HCT116 (cell line): ENCODE data around the gene NOS1. TPM values are rescaled to one million over a fixed set of nuclear protein-coding genes. Genes with fewer than 3 reads are reported as not detected.

Source experiments
- ATAC-seq: fragments of 200-7000 bp; cut with Tn5 transposase; 2 replicates; pipeline ENCODE4 v1.9.1; 2020; ENCODE audit warnings: mild to moderate bottlenecking, moderate library complexity
- BruUV-seq: library from RNA; stranded (reverse); fragments of 400-500 nt; replicated peaks from 2 replicates; lab custom pipeline; 2021; lab: Mats Ljungman, UMichigan
- CTCF ChIA-PET: fragments of 300-600 bp; sonication (Branson Sonifier 250); formaldehyde crosslinking; loops from one replicate; lab custom pipeline; 2021; ENCODE audit warnings: antibody characterized with exemption; lab: Charles Lee
- POLR2A ChIA-PET: fragments of 300-600, 350-600 bp; sonication (Branson Sonifier 250); formaldehyde crosslinking; loops from one replicate; lab custom pipeline; 2021; ENCODE audit warnings: antibody characterized with exemption; lab: Charles Lee
- RAD21 ChIA-PET, 2 experiments: fragments of 300-600 bp; sonication (Branson Sonifier 250); formaldehyde crosslinking; loops; one replicate each; lab custom pipeline; 2023; ENCODE audit warnings: low total read pairs in 2 of 2; ENCODE audit not compliant: uncharacterized antibody in 2 of 2, unreplicated experiment in 2 of 2, low non-redundant PET in 1 of 2; lab: Charles Lee
- DNase-seq: peaks from one replicate; pipeline ENCODE4 v3.0.0-alpha.2; 2010; ENCODE audit warnings: low read depth, low spot score
- H2AFZ ChIP-seq: fragments of 200-600 bp; shearing (Covaris generic), sonication (generic); 2 replicates; pipeline ENCODE4 v1.6.1; 2017; ENCODE audit warnings: low read depth, mixed run types, mixed read lengths, antibody characterized with exemption, low read length; ENCODE audit not compliant: poor library complexity, severe bottlenecking
- H3K27ac ChIP-seq: 2 replicates; pipeline ENCODE4 v1.5.1; 2012; ENCODE audit warnings: low read depth, low read length
- H3K27me3 ChIP-seq: fragments of 200-600 bp; sonication (generic); 2 replicates; pipeline ENCODE4 v1.6.1; 2016; ENCODE audit warnings: mixed run types, low read length, mixed read lengths; ENCODE audit not compliant: insufficient read depth
- H3K36me3 ChIP-seq, 2 experiments: fragments of 200-500 bp in 1 of 2; fragments of 200-600 bp in 1 of 2; sonication (Bioruptor generic) in 1 of 2; sonication (generic) in 1 of 2; 2 replicates each; pipeline versions ENCODE4 v1.5.1 to v1.6.1; 2014 to 2016; ENCODE audit warnings: low read length in 2 of 2, inconsistent platforms in 1 of 2, mixed read lengths in 1 of 2, mixed run types in 1 of 2; ENCODE audit not compliant: insufficient read depth in 2 of 2, control insufficient read depth in 1 of 2
- H3K4me1 ChIP-seq, 2 experiments: fragments of 200-600 bp in 1 of 2; sonication (generic) in 1 of 2; 2 replicates each; pipeline versions ENCODE4 v1.5.1 to v1.6.1; 2012 to 2017; ENCODE audit warnings: low read length in 2 of 2, inconsistent platforms in 1 of 2, mild to moderate bottlenecking in 1 of 2, mixed read lengths in 1 of 2, mixed run types in 1 of 2, moderate library complexity in 1 of 2; ENCODE audit not compliant: insufficient read depth in 2 of 2, control insufficient read depth in 1 of 2
- H3K4me2 ChIP-seq: fragments of 200-600 bp; sonication (generic); 2 replicates; pipeline ENCODE4 v1.6.1; 2017; ENCODE audit warnings: mixed run types, low read length, mixed read lengths
- H3K4me3 ChIP-seq, 2 experiments: fragments of 200-600 bp in 1 of 2; sonication (generic) in 1 of 2; replicated peaks in 1 of 2; 2 replicates each; pipeline ENCODE4 v1.5.1; 2011 to 2016; ENCODE audit warnings: low read length in 2 of 2, control low read depth in 1 of 2, low read depth in 1 of 2, mild to moderate bottlenecking in 1 of 2, mixed read lengths in 1 of 2, mixed run types in 1 of 2
- H3K79me2 ChIP-seq: fragments of 200-600 bp; sonication (generic); 2 replicates; pipeline ENCODE4 v1.6.1; 2017; ENCODE audit warnings: mild to moderate bottlenecking, mixed run types, low read length, moderate library complexity, mixed read lengths; ENCODE audit not compliant: insufficient read depth
- H3K9ac ChIP-seq: fragments of 200-600 bp; sonication (generic); 2 replicates; pipeline ENCODE4 v1.6.1; 2016; ENCODE audit warnings: low read length, mixed read lengths
- H3K9me2 ChIP-seq: fragments of 200-600 bp; sonication (generic), shearing (Covaris generic); 2 replicates; pipeline ENCODE4 v1.6.1; 2017; ENCODE audit warnings: mixed run types, mild to moderate bottlenecking, moderate library complexity; ENCODE audit not compliant: insufficient read depth
- H3K9me3 ChIP-seq, 2 experiments: fragments of 200-500 bp in 1 of 2; fragments of 200-600 bp in 1 of 2; sonication (Bioruptor generic) in 1 of 2; sonication (generic) in 1 of 2; 2 replicates each; pipeline ENCODE4 v1.6.1; 2014 to 2017; ENCODE audit warnings: low read length in 2 of 2, mixed read lengths in 2 of 2, inconsistent platforms in 1 of 2, low read depth in 1 of 2, mild to moderate bottlenecking in 1 of 2, mixed run types in 1 of 2, moderate library complexity in 1 of 2; ENCODE audit not compliant: control insufficient read depth in 1 of 2, insufficient read depth in 1 of 2
- H4K20me1 ChIP-seq: fragments of 200-600 bp; sonication (generic), shearing (Covaris generic); 2 replicates; pipeline ENCODE4 v1.6.1; 2017; ENCODE audit warnings: mixed run types, mild to moderate bottlenecking, moderate library complexity; ENCODE audit not compliant: insufficient read depth
- CBX3 ChIP-seq: IDR thresholded peaks from 2 replicates; pipeline ENCODE4 v1.6.1; 2012; ENCODE audit warnings: low read depth
- CEBPB ChIP-seq: IDR thresholded peaks from 2 replicates; pipeline ENCODE4 v1.6.1; 2012; ENCODE audit warnings: low read depth
- EGR1 ChIP-seq: IDR thresholded peaks from 2 replicates; pipeline ENCODE4 v1.6.1; 2012; ENCODE audit warnings: low read depth
- EZH2 ChIP-seq: fragments of 200-600 bp; sonication (generic); IDR thresholded peaks from 2 replicates; pipeline ENCODE4 v1.6.1; 2017; ENCODE audit warnings: antibody characterized with exemption, mixed run types
- EZH2phosphoT487 ChIP-seq: fragments of 200-600 bp; IDR thresholded peaks from 2 replicates; pipeline ENCODE4 v1.6.1; 2018; ENCODE audit warnings: antibody characterized with exemption, borderline replicate concordance
- FOSL1 ChIP-seq: IDR thresholded peaks from 2 replicates; pipeline ENCODE4 v1.6.1; 2012; ENCODE audit warnings: low read depth
- JUND ChIP-seq: IDR thresholded peaks from 2 replicates; pipeline ENCODE4 v1.6.1; 2012
- POLR2A ChIP-seq: IDR thresholded peaks from 2 replicates; pipeline ENCODE4 v1.7.0; 2011; ENCODE audit warnings: borderline replicate concordance; ENCODE audit not compliant: insufficient read depth, insufficient read length; ENCODE audit errors: extremely low read depth
- RAD21 ChIP-seq: IDR thresholded peaks from 2 replicates; pipeline ENCODE4 v1.6.1; 2012; ENCODE audit warnings: low read depth, mild to moderate bottlenecking
- SIN3A ChIP-seq: IDR thresholded peaks from 2 replicates; pipeline ENCODE4 v1.6.1; 2012; ENCODE audit warnings: low read depth
- SP1 ChIP-seq: IDR thresholded peaks from 2 replicates; pipeline ENCODE4 v1.6.1; 2012; ENCODE audit warnings: low read depth
- SRF ChIP-seq: IDR thresholded peaks from 2 replicates; pipeline ENCODE4 v1.6.1; 2012; ENCODE audit warnings: low read depth
- TCF7L2 ChIP-seq: IDR thresholded peaks from 2 replicates; pipeline ENCODE4 v1.7.0; 2011; ENCODE audit warnings: borderline replicate concordance, inconsistent platforms; ENCODE audit not compliant: insufficient read depth, insufficient read length; ENCODE audit errors: extremely low read depth
- ZFX ChIP-seq: fragments of 450-650 bp; IDR thresholded peaks from 2 replicates; pipeline ENCODE4 v1.6.1; 2017
- ZNF274 ChIP-seq: fragments of 200-500 bp; sonication (Bioruptor generic); IDR thresholded peaks from 2 replicates; pipeline ENCODE4 v1.6.1; 2014; ENCODE audit warnings: mild to moderate bottlenecking, low read depth, low read length, inconsistent platforms
- intact Hi-C: fragments of 100-400 bp; cut with micrococcal nuclease; formaldehyde crosslinking; loops from 2 replicates; pipeline ENCODE4 v1.10.0; 2022
- total RNA-seq: library from RNA; stranded (reverse); gene quantifications from one replicate; pipeline ENCODE4 v1.2.1, GENCODE V29; 2021; ENCODE audit not compliant: unreplicated experiment
- TF ChIP-seq, protein P1 (sequence below), 3 experiments: fragments of 200-600 bp in 1 of 3; sonication (generic) in 1 of 3; IDR thresholded peaks in 2 of 3; conservative IDR thresholded peaks in 1 of 3; 2 replicates each; pipeline ENCODE4 v1.5.1; 2012 to 2017; ENCODE audit warnings: low read depth in 2 of 3, low read length in 2 of 3, antibody characterized with exemption in 1 of 3, borderline replicate concordance in 1 of 3, control low read depth in 1 of 3, mild to moderate bottlenecking in 1 of 3, mixed read lengths in 1 of 3, mixed run types in 1 of 3, moderate library complexity in 1 of 3; ENCODE audit not compliant: insufficient read depth in 1 of 3
- TF ChIP-seq, protein P2 (sequence below): IDR thresholded peaks from 2 replicates; pipeline ENCODE4 v1.6.1; 2011; ENCODE audit warnings: mild to moderate bottlenecking, low read length, moderate library complexity; ENCODE audit not compliant: insufficient replicate concordance; ENCODE audit errors: extremely low read depth
- TF ChIP-seq, protein P3 (sequence below): IDR thresholded peaks from 2 replicates; pipeline ENCODE4 v1.6.1; 2012
- TF ChIP-seq, protein P4 (sequence below): IDR thresholded peaks from 2 replicates; pipeline ENCODE4 v1.6.1; 2012

NOS1 gene
- total RNA-seq, 1 experiment from 2014 or later = 0.22 TPM

DNA sequence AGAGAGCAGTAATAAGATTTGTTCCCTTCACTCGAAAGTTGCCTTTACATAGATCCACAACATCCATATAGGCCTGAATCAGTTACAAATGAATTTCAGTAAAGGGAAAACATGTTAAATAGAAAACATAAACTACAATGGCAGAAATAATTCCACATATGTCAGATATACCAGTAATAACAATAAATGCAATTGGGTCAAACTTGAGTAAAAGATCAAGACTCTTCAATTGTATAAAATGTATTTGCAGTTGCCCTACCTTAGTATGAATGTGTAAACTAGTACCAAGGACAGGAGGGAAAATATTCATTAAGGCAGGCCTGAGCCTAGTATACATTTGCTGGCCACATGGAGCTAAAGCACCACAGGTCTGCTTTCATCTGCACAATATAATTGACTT is 17.6 kb downstream of the NOS1 start:
- RAD21 ChIA-PET = no interaction called here
- H3K27ac ChIP-seq = no peak overlapping the region
- no peaks in the 10 kb centered on the region for H3K9me2 ChIP-seq
- no peak overlapping the region for H3K4me2 ChIP-seq
- H3K4me3 ChIP-seq = no peak overlapping the region
- intact Hi-C loops = no loop called here
- no peak overlapping the region for H3K9ac ChIP-seq
- H2AFZ ChIP-seq = no peak overlapping the region
- no peaks in the 10 kb centered on the region for H3K36me3 ChIP-seq
- peaks cover 11% of the 10 kb centered on the region; the same call in 1 of the 2 replicates for H3K27me3 ChIP-seq
- ATAC-seq (no peak), DNase-seq (no peak)
- H3K4me1 ChIP-seq = no peaks in the 10 kb centered on the region
- TF ChIP-seq, protein P1, sequence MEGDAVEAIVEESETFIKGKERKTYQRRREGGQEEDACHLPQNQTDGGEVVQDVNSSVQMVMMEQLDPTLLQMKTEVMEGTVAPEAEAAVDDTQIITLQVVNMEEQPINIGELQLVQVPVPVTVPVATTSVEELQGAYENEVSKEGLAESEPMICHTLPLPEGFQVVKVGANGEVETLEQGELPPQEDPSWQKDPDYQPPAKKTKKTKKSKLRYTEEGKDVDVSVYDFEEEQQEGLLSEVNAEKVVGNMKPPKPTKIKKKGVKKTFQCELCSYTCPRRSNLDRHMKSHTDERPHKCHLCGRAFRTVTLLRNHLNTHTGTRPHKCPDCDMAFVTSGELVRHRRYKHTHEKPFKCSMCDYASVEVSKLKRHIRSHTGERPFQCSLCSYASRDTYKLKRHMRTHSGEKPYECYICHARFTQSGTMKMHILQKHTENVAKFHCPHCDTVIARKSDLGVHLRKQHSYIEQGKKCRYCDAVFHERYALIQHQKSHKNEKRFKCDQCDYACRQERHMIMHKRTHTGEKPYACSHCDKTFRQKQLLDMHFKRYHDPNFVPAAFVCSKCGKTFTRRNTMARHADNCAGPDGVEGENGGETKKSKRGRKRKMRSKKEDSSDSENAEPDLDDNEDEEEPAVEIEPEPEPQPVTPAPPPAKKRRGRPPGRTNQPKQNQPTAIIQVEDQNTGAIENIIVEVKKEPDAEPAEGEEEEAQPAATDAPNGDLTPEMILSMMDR (IDR thresholded peaks at IDR 0.05 in 2 of 3, conservative IDR thresholded peaks at IDR 0.05 in 1 of 3; ENCODE audit: borderline replicate concordance in 1 of 3, insufficient read depth in 1 of 3, low read depth in 2 of 3, low read length in 2 of 3) = no peak
- TF ChIP-seq SRF (no peak), EZH2phosphoT487 (no peak), EZH2 (no peak), FOSL1 (no peak), RAD21 (no peak), SP1 (no peak), JUND (no peak), ZNF274 (no peak), ZFX (no peak), EGR1 (no peak), SIN3A (no peak), CBX3 (no peak), POLR2A (no peak), CEBPB (no peak), TCF7L2 (no peak)
- TF ChIP-seq, protein P2, sequence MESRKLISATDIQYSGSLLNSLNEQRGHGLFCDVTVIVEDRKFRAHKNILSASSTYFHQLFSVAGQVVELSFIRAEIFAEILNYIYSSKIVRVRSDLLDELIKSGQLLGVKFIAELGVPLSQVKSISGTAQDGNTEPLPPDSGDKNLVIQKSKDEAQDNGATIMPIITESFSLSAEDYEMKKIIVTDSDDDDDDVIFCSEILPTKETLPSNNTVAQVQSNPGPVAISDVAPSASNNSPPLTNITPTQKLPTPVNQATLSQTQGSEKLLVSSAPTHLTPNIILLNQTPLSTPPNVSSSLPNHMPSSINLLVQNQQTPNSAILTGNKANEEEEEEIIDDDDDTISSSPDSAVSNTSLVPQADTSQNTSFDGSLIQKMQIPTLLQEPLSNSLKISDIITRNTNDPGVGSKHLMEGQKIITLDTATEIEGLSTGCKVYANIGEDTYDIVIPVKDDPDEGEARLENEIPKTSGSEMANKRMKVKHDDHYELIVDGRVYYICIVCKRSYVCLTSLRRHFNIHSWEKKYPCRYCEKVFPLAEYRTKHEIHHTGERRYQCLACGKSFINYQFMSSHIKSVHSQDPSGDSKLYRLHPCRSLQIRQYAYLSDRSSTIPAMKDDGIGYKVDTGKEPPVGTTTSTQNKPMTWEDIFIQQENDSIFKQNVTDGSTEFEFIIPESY = no peak
- TF ChIP-seq, protein P3, sequence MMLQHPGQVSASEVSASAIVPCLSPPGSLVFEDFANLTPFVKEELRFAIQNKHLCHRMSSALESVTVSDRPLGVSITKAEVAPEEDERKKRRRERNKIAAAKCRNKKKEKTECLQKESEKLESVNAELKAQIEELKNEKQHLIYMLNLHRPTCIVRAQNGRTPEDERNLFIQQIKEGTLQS = no peak
- TF ChIP-seq, protein P4, sequence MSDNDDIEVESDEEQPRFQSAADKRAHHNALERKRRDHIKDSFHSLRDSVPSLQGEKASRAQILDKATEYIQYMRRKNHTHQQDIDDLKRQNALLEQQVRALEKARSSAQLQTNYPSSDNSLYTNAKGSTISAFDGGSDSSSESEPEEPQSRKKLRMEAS = no peak
- POLR2A ChIA-PET = no interaction called here
- no TSS peak for BruUV-seq
- no peaks in the 10 kb centered on the region for H3K9me3 ChIP-seq
- H4K20me1 ChIP-seq = no peaks in the 10 kb centered on the region
- no peaks in the 10 kb centered on the region for H3K79me2 ChIP-seq
- CTCF ChIA-PET = no interaction called here
